ENCODE measurements around the gene SMYD1.

Gene SMYD1

DNA sequence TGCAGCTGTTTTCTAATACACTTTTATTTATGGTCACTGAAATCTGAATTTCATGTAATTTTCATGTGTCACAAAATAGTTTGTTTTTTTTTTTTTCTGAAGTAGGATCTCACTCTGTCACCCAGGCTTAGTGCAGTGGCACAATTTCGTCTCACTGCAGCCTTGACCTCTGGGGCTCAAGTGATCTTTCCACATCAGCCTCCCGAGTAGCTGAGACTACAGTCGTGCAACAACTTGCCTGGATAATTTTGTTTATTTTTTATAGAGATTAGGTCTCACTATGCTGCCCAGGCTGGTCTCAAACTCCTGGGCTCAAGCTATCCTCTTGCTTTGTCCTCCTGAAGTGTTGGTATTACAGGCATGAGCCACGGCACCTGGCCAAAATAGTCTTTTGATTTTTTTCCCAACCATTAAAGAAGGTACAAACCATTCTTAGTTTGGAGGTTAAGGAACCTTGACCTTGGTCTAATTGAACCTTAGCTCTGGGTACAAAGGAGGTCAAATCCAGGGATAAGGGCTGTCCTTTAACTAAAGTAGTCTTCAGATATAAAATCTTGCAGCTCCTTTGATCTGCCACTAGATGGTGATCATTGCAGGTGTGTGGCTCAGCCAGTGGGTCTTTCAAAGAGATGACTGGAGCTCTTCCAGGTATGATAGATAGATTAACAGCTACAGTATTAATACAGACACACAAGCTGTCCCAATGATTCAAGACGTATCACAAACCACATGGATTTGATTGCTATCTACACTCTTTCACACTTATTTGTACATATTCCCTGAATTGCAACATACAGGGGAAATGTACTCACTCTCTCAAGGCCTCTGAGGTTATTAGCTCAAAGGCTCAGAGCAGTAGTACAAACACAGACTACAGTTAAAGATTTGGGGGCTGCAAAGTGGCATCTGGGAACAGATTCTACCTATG, 7.4 kb upstream of the SMYD1 start:
- peak; percentile 91 for TF ChIP-seq RAD21 (IDR thresholded peaks at IDR 0.05; ENCODE audit: low read depth)
- TF ChIP-seq, protein P1, sequence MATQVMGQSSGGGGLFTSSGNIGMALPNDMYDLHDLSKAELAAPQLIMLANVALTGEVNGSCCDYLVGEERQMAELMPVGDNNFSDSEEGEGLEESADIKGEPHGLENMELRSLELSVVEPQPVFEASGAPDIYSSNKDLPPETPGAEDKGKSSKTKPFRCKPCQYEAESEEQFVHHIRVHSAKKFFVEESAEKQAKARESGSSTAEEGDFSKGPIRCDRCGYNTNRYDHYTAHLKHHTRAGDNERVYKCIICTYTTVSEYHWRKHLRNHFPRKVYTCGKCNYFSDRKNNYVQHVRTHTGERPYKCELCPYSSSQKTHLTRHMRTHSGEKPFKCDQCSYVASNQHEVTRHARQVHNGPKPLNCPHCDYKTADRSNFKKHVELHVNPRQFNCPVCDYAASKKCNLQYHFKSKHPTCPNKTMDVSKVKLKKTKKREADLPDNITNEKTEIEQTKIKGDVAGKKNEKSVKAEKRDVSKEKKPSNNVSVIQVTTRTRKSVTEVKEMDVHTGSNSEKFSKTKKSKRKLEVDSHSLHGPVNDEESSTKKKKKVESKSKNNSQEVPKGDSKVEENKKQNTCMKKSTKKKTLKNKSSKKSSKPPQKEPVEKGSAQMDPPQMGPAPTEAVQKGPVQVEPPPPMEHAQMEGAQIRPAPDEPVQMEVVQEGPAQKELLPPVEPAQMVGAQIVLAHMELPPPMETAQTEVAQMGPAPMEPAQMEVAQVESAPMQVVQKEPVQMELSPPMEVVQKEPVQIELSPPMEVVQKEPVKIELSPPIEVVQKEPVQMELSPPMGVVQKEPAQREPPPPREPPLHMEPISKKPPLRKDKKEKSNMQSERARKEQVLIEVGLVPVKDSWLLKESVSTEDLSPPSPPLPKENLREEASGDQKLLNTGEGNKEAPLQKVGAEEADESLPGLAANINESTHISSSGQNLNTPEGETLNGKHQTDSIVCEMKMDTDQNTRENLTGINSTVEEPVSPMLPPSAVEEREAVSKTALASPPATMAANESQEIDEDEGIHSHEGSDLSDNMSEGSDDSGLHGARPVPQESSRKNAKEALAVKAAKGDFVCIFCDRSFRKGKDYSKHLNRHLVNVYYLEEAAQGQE (IDR thresholded peaks at IDR 0.05; ENCODE audit: low read depth) = no peak

DNA sequence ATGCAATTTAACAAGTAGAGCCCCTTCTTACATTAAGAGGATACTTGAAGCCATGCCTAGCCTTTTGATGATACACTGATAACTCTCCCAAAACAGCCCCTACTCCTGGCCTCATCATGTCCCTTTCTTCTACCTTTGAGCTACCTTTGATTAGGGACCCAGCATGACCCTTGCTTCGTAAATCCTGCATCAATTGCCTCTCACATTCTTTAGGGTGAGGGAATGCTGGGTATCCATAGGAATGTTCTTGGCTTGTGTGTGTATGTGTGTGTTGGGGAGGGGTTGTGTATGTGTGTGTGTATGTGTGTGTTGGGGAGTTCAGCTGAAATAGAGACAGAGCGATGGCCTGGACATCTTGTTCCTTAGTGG, 6.7 kb upstream of the SMYD1 start:
- no peak for TF ChIP-seq TCF12 (IDR thresholded peaks at IDR 0.05; ENCODE audit: low read depth)
- TF ChIP-seq CEBPB (IDR thresholded peaks at IDR 0.05) = no peak

DNA sequence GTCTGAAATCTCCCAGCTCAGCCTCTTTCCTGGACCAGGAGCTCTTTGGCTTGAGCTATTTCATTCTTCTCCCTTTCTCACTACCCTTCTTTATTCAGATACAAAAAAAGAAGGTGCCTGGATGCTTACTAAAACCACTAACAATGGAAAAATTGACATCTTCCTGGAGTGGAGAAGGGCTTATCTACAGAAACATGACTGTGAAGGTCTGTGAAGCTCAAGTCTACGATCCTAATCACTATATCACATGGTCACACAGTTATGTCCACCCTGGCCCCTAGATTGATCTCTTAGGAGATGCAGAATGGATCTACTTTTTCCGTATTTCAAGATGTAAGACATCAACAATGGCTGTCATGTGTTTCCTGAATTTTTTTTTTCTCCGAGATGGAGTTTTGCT, 6.3 kb upstream of the SMYD1 start:
- TF ChIP-seq EP300 (IDR thresholded peaks at IDR 0.05; ENCODE audit: borderline replicate concordance) = no peak
- TF ChIP-seq, protein P1 (IDR thresholded peaks at IDR 0.05; ENCODE audit: low read depth) = no peak
- TF ChIP-seq, protein P2, sequence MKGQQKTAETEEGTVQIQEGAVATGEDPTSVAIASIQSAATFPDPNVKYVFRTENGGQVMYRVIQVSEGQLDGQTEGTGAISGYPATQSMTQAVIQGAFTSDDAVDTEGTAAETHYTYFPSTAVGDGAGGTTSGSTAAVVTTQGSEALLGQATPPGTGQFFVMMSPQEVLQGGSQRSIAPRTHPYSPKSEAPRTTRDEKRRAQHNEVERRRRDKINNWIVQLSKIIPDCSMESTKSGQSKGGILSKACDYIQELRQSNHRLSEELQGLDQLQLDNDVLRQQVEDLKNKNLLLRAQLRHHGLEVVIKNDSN (IDR thresholded peaks at IDR 0.05) = no peak

DNA sequence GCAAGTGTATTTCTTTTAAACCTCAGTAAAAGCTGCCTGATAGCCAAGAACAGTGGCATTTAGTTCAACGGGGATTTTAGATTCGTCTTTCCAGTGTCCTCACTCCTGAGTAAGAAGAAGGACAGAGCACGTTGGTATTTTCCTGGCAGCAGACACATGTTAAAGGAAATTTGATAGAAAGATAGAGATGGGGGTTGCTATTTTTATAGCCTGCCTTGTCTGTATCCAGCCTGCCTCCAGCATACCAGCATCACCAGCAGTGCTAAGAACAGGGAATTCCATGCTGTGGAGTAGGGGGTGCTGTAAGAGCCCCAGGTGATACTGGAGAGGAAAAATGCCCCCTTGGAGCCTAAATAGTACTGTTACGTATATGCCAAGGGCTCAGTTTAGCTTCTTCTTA, 1.1 kb upstream of the SMYD1 start:
- TF ChIP-seq FOXM1 (IDR thresholded peaks at IDR 0.05; ENCODE audit: borderline replicate concordance, low read depth) (no peak), EGR1 (IDR thresholded peaks at IDR 0.05) (no peak), ZBTB7A (IDR thresholded peaks at IDR 0.05; ENCODE audit: low read depth) (no peak), EP300 (IDR thresholded peaks at IDR 0.05; ENCODE audit: borderline replicate concordance) (no peak), TEAD4 (IDR thresholded peaks at IDR 0.05) (no peak), CREB1 (IDR thresholded peaks at IDR 0.05; ENCODE audit: low read depth) (no peak), RAD21 (IDR thresholded peaks at IDR 0.05; ENCODE audit: low read depth) (no peak), YY1 (IDR thresholded peaks at IDR 0.05; ENCODE audit: low read depth) (no peak), NFIC (IDR thresholded peaks at IDR 0.05) (no peak)

DNA sequence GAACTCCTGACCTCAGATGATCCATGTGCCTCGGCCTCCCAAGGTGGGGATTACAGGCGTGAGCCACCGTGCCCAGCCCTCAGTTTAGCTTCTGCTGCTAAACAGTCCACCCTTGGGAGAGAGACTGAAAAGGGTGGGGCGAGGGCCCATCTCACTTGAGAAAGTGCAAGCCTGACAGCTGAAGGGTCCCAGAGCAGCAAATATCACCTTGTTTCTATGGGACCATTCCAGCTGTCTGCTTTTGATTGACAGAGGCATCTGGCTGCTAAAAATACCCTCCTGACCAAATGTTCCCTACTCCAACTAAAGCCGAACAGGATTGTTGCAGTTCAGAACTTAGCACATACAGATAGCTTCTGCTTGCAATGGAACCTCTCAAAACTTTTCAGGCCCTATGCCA, 436 bp upstream of the SMYD1 start:
- TF ChIP-seq CREB1 (IDR thresholded peaks at IDR 0.05; ENCODE audit: low read depth) (no peak), FOXM1 (IDR thresholded peaks at IDR 0.05; ENCODE audit: borderline replicate concordance, low read depth) (no peak), TEAD4 (IDR thresholded peaks at IDR 0.05) (no peak), TCF12 (IDR thresholded peaks at IDR 0.05; ENCODE audit: low read depth) (no peak), CEBPB (IDR thresholded peaks at IDR 0.05) (no peak), RAD21 (IDR thresholded peaks at IDR 0.05; ENCODE audit: low read depth) (no peak), NFIC (IDR thresholded peaks at IDR 0.05) (no peak), YY1 (IDR thresholded peaks at IDR 0.05; ENCODE audit: low read depth) (no peak)
- TF ChIP-seq, protein P3, sequence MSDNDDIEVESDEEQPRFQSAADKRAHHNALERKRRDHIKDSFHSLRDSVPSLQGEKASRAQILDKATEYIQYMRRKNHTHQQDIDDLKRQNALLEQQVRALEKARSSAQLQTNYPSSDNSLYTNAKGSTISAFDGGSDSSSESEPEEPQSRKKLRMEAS (IDR thresholded peaks at IDR 0.05) = no peak

DNA sequence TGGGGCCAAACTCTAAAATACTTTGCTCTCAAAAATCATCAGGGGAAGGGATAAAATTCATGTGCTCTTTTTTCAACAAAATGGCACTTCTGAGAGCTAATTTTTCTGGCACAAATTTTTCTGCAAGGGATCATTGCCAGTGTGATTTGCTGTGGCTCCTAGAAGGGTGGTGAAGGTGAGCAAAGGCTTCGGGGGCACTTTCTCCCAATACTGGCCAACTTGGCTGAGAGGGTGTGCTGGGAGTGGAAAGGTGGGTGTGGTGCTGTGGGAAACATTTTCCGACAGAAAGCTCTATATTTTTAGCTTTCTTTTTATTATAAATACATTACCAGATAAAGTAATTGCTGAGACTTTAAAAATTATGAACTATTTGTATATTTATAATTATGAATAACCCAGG, 419 bp downstream of the SMYD1 start:
- no peak for TF ChIP-seq NFIC (IDR thresholded peaks at IDR 0.05)
- TF ChIP-seq RAD21 (IDR thresholded peaks at IDR 0.05; ENCODE audit: low read depth) = no peak
- no peak for TF ChIP-seq TAF1 (IDR thresholded peaks at IDR 0.05; ENCODE audit: low read depth)
- TF ChIP-seq TEAD4 (IDR thresholded peaks at IDR 0.05) = no peak
- TF ChIP-seq, protein P1 (IDR thresholded peaks at IDR 0.05; ENCODE audit: low read depth) = no peak
- TF ChIP-seq TCF12 (IDR thresholded peaks at IDR 0.05; ENCODE audit: low read depth) = no peak
- TF ChIP-seq, protein P3 (IDR thresholded peaks at IDR 0.05) = no peak
- no peak for TF ChIP-seq EGR1 (IDR thresholded peaks at IDR 0.05)
- TF ChIP-seq EP300 (IDR thresholded peaks at IDR 0.05; ENCODE audit: borderline replicate concordance) = no peak
- TF ChIP-seq CREB1 (IDR thresholded peaks at IDR 0.05; ENCODE audit: low read depth) = no peak
- no peak for TF ChIP-seq YY1 (IDR thresholded peaks at IDR 0.05; ENCODE audit: low read depth)
- TF ChIP-seq ZBTB7A (IDR thresholded peaks at IDR 0.05; ENCODE audit: low read depth) = no peak
- TF ChIP-seq FOXM1 (IDR thresholded peaks at IDR 0.05; ENCODE audit: borderline replicate concordance, low read depth) = no peak
- TF ChIP-seq, protein P2 (IDR thresholded peaks at IDR 0.05) = no peak
- no peak for TF ChIP-seq CEBPB (IDR thresholded peaks at IDR 0.05)
